GM21360 (cell line): ENCODE measurements around the gene MICALL1.

Experiments used
- ATAC-seq: cut with Tn5 transposase; IDR thresholded peaks from one replicate; pipeline ENCODE4 v1.9.1; 2021; ENCODE audit warnings: mild to moderate bottlenecking, moderate library complexity; ENCODE audit not compliant: unreplicated experiment

MICALL1 gene

GRCh38 chr22:37905534-37906363 lies at the start of gene MICALL1:
Gene MICALL1 (plus strand): TSS chr22:37906297. CDS start chr22:37906423, 126 bp downstream.
- ATAC-seq, result peak; percentile 74

GRCh38 chr22:37860796-37861421 lies 45.2 kb upstream of the MICALL1 start:
- ATAC-seq, result no peak

GRCh38 chr22:37862570-37863325 lies 43.3 kb upstream of the MICALL1 start:
- ATAC-seq, result no peak

GRCh38 chr22:37865510-37865909 lies 40.6 kb upstream of the MICALL1 start:
- no peak for ATAC-seq

- no peak for ATAC-seq
Observed at GRCh38 chr22:37870273-37870672, 35.8 kb upstream of the MICALL1 start.

- no peak for ATAC-seq
Observed at GRCh38 chr22:37880668-37881440, 25.2 kb upstream of the MICALL1 start.

GRCh38 chr22:37884420-37884819 lies 21.7 kb upstream of the MICALL1 start:
- ATAC-seq, result no peak

- ATAC-seq, result no peak
Observed at GRCh38 chr22:37887584-37888378, 18.3 kb upstream of the MICALL1 start.

GRCh38 chr22:37891926-37892325 lies 14.2 kb upstream of the MICALL1 start:
- ATAC-seq, result no peak

GRCh38 chr22:37892566-37893335 lies 13.3 kb upstream of the MICALL1 start:
- no peak for ATAC-seq

GRCh38 chr22:37893583-37893983 lies 12.5 kb upstream of the MICALL1 start:
- ATAC-seq, result no peak

- no peak for ATAC-seq
Observed at GRCh38 chr22:37894939-37895670, 11.0 kb upstream of the MICALL1 start.

GRCh38 chr22:37896181-37896592 lies 9.9 kb upstream of the MICALL1 start:
- no peak for ATAC-seq

GRCh38 chr22:37896939-37897338 lies 9.2 kb upstream of the MICALL1 start:
- ATAC-seq, result no peak

GRCh38 chr22:37897807-37898206 lies 8.3 kb upstream of the MICALL1 start:
- ATAC-seq, result no peak

GRCh38 chr22:37898441-37899181 lies 7.5 kb upstream of the MICALL1 start:
- ATAC-seq, result no peak

- ATAC-seq, result no peak
Observed at GRCh38 chr22:37904572-37905533, 1.2 kb upstream of the MICALL1 start.
